Left kidney (tissue), 2 donors: Measurements from ENCODE around the gene DCUN1D1. TPM values are rescaled to one million over a fixed set of nuclear protein-coding genes. Genes with fewer than 3 reads are reported as not detected.

Source experiments
- DNase-seq: peaks from one replicate; pipeline ENCODE4 v3.0.0-alpha.2; 2013
- polyA plus RNA-seq: library from polyadenylated mRNA; unstranded; fragments of 120-200 nt; gene quantifications from one replicate; pipeline ENCODE4 v1.2.1, GENCODE V29; 2013; ENCODE audit not compliant: insufficient read length

DCUN1D1 gene
- polyA plus RNA-seq, 1 donor, result 62.2 TPM

DNA sequence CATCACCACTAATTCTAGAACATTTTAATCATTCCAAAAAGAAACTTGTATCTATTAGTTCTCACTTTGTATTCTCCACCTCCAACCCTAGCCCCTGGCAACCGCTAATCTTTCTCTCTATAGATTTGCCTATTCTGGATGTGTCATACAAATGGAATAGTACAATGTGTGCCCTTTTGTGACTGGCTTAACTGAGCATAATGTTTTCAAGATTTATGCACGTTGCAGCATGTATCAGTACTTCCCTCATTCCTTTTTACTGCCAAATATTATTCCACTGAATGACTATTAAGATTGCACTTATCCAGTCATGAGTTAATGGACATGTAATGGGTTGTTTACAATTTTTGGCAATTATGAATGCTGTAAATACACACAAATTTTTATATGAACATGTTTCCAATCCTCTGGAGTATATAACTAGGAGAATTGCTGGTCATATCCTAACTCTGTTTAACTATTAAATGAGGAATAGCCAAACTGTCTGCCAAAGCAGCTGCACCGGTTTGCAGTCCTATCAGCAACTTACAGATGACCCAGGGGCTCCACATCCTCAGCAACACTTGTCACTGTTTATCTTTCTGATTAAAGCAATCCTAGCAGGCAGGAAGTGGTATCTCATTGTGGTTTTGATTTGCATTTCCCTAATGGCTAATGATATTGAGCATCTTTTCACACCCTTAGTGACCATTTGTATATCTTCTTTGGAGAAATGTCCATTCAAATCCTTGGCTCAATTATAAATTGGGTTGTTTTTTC is 42.9 kb downstream of the DCUN1D1 start:
- DNase-seq, result no peak

DNA sequence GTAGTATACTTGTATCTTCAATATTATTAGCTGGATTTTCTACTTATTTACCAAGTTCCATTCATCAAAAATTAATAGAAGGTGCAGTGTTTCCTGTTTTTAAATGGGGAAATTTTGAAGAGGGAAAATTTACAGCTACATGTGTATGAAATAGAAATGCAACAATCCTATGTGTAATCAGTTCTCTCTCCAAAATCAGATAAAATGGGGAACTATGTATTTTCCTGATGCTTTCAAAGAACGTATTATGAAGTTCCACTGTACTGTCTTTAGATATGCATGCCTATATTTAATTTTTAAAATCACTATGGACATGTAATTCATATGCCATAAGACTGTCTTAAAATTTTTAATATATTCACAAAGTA is 43.4 kb downstream of the DCUN1D1 start:
- no peak for DNase-seq

DNA sequence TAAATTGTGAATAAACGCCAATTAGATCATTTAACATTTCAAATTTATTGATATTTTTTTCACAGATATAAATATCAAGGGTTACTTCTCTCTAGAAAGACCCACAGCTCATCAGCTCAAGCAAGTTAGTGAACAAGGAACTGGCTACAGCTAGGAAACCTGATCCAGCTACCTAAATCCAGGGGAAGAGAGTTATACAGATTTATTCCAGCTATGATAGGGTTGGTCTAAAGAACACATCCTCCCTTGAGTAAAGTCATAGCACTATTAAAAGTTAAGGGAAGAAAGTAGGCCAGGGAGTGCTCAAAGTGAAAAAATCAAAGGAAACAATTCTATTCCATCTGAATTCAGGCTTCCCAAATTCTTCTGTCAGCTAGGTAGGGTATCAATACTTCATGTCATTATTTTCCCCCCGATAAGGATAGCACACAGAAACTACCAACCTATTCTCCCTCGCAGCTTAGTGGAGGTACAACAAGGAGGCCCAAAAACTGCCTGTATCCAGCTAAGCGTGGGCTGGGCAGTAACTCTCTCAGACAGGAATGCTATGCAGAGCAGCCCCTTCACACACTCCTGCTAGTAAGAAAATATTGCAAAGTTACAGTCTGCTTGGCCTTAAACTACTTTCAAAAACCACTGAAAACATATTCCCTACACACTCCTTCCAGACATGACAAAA is 44.0 kb downstream of the DCUN1D1 start:
- peak; percentile 17 for DNase-seq

DNA sequence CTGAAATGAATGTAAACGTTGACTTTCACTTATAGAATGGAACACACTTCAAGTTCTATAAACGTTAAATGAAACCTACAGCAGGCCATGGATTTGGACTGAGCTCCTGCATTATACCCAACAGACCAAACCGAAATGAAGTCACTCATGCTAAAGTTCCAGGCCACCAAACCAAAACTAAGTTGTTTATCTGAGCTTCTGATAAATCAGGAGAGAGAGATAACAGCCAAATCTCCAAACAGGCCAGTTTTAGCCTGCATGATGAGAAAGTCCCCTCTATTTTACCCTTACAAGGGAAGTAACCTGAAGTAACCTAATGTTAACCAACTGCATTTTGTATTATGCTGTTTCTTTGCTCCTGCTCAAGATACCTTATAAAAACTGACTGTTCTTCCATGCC is 44.5 kb downstream of the DCUN1D1 start:
- DNase-seq, result no peak

DNA sequence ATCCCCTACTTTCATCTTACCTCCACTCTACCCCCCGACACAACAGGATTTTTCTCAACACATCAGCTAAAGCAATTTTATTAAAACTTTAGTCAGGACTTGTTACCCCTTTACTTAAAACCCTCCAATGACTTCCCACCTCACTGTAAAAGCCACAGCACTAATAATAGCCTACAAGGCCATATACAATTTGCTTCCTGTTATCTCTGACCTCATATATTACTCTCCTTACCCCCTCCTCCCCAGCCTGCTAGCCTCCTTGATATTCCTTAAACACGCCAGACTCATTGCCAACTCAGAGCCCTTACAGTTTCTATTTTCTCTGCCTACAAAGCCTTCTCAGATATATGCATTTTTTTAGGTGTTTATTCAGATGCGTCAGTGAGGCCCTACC is 54.4 kb downstream of the DCUN1D1 start:
- DNase-seq, result no peak

DNA sequence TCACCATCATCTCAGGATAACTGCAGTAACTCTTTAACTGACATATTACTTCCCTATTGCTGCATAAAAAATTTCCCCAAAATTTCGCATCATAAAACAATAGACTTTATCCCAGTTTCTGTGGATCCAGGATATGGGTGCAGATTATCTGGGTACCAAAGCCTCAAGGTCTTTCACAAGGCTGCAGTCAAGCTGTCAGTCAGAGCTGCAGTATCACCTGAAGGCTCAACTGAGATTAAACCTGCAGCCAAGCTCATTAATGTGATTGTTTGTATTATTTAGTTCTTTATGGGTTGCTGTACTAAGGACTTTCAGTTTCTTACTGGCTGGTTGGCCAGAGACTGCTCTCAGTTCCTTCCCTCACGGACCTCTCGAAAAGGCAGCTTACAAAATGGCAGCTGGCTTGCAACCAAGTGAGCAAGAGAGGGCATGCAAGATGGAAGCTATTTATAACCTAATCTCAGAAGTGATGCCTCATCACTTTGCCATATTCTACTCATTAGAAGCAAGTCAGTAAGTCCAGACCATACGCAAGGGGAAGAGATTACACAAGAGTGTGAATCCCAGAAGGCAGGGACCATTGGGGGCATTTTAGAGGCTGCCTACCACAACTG is 54.9 kb downstream of the DCUN1D1 start:
- DNase-seq, result no peak

DNA sequence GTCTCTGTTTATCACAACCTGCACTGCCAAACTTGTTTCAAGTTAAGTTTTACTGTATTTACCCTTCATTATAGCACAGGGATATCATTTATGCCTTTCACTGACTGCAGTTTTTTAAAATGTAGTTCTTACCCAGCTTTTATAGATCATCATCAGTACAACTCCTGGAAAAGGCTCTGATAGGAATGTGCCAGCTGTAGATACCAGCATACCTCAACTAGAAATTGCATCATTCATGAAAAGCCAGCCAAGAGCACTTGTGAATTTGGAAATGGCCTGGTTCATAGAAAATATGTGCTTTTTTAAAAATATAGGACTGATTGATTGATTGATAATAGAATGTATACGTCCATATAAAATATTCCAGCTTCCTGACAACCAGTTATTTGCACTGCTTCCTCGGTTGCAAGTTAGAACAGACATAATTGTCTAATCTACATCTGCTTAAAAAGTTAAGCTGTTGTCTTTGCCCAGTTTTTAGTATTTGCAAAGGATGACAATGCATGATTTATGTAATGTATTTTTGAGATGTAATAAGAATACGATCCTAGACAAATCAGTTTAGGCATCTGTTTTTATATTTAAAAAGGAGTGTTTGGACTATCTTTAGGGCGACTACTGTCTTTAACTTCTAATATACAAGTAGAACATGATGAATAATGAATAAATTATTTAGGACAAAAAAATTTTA is 58.5 kb downstream of the DCUN1D1 start:
- no peak for DNase-seq

DNA sequence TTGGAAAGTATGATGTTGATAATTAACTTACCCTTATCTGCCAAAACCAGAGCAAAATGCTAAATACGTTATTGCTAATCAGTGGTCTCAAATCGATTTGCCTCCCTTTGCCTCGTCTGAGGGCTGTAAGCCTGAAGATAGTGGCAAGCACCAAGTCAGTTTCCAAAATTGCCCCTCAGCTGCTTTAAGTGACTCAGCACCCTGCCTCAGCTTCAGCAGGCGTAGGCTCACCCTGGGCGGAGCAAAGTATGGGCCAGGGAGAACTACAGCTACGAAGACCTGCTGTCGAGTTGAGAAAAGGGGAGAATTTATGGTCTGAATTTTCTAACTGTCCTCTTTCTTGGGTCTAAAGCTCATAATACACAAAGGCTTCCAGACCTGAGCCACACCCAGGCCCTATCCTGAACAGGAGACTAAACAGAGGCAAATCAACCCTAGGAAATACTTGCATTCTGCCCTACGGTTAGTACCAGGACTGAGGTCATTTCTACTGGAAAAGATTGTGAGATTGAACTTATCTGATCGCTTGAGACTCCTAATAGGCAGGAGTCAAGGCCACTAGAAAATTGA is 59.7 kb downstream of the DCUN1D1 start:
- DNase-seq, result no peak

DNA sequence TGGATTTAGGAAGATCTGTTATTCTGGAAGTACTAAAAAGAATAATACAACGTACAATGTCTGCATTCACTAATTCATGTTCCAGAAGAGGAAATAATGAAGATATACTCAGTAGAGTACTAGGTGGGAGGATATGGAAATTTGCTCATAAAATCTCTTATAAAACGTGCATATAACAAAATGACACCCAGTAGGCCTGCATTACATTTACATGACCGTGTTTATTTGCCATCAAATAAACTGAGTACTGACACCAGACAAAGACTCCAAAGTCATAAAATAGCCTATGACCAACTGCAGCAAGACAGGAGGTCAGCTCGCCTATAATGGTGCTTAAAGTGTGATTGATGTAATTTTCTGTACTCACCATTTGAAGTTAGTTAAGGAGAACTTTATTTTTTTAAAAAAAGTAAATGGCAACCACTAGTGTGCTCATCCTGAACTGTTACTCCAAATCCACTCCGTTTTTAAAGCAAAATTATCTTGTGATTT is 60.4 kb downstream of the DCUN1D1 start:
- no peak for DNase-seq

DNA sequence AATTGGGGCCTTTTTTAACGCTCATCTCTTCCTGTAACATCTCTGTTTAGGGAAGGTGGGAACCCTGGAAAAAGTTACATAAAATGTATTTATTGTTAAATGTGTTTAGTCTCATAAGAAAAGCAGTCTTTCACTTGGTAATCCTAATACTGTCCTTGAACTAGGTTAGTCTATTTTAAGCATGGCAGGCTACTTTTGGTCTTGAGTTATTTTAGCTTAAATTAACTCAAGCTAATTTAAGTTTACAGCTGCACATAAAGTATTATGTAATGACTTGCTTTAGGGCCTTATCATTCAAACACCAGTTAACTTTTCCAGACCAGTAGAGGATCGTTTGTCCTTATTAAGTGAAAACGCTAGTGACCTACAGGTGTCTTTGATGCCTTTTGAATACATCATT is 63.2 kb downstream of the DCUN1D1 start:
- no peak for DNase-seq

DNA sequence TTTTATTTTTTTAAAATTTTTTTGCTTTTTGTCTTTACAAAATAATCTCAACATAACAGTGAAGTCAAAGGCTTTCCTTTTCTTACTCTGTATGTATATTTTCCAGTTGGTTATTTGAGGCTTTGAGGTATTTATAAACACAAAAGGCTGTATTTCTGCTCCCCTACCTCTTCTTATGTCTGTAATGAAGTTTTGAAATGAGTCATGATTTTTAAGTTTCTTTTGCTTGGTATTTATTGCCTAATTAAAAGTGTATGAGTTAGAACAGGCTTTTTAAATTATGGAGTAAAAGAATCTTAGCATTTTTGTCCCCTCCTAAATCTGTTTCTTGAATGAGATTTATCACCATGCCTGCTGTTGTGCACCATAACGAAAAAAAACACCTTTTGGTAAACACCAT is 66.0 kb downstream of the DCUN1D1 start:
- no peak for DNase-seq

DNA sequence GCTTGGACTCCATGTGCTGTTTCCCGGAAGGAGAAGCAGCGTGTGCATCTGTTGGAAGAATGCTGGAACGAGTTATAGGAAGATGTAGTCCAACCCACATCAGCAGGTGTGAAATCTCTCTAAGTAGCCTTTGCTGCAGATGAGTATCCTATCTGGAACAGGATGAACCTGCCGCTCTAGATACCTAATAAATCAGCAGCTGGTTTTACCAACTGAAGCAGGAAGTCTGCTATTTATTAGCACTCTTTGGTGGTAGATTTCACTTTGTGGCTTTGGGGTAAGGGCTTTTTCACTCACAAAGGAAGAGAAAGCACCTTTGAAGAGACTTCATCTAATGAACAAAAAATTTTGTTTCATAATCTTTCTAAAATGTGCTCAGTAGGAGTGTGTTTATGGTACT is 66.4 kb downstream of the DCUN1D1 start:
- no peak for DNase-seq

DNA sequence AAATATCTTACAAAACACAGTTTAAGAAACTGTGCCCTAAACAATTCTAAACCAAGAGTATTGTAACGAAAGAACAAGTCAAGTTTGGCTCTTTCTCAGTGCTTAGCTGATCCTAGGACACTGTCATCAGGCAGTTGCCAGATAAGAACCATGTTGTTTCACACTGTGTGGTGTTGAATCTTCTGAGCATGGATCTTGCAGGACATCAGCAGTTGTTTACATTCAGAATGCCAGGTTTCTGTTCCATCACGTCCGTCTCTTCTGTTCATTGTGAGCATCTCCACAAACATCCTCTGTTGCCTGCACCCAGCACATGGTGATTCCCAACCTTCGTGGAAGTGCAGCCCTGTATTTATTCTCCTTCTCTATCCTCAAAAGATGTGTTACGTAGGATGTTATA is 67.9 kb downstream of the DCUN1D1 start:
- no peak for DNase-seq

DNA sequence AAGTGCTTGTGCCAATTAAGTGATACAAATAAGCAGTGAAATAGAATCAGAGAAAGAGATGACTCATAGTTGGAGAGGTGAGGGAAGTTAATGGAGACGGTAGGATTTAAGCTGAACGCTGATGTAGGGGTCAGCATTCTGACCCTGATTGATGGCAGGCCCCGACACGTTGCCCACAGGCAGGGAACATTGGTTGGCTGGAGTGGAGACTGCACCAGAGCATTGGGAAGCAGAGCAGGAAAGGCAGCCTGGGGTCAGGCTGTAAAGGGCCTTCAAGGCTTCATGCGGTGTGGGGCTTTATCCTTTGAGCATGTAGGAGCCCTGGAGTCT is 68.6 kb downstream of the DCUN1D1 start:
- DNase-seq, result no peak

DNA sequence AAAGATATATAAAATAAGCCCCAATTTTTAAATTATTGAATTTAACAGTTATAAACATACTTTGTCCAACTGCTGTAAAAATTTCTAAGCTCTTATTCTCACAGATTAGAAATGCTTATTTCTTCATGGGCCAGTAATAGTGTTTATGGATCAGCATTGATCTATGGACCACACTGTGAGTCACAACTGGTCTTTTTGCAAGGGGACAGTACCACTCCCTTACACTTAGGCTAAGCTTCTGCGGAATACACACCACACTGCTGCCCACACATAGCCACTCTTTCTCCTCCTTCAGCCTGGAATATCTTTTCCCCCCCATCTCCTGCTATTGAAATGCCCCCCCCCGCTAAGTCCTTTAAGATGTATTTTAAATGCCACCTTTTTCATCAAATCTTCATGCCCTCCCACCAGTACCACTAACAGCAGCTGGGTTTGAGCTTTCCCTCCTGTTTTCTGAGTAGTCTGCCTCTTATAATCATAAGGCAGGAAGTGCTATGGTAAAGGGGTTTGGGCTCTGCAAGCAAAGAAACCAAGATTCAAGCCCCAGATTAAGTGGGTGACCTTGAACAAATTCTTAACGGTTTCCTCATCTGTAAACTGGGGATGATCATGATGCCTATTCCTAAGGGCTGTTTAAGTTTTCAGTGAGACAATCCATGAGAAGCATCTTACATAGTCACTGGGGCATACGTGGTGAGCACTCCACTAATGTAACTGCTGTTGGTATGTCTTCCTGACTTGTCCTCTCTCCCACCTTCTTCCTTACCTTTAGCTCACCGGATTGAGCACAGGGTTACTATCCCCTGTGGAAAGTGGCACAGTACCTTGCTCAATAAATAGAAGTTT is 69.2 kb downstream of the DCUN1D1 start:
- no peak for DNase-seq

DNA sequence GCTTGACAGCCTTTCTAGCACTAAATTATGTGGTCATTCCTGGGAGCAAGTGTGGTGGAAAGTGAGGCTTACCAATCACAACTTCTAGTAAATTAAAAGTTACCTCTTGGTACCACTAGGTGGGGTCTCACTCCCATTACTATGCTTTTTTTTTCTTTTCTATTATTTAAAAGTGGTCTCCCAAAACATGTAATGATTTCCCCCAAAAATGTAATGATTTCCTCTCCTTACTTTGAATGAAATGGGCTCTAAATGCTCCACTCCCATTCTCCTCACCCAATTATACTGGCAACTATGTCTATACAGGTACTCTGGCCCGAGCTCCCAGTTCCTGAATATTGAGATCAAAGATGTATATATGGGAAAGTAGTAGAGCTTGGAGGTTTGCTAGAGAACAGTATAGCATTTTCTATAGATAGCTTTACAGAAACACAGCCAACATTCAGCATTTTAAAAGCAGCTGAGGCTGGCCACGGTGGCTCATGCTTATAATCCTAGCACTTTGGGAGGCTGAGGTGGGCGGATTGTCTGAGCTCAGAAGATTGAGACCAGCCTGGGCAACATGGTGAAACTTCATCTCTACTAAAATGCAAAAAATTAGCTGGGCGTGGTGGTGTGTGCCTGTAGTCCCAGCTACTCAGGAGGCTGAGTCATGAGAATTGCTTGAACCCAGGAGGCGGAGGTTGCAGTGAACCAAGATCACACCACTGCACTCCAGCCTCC is 70.9 kb downstream of the DCUN1D1 start:
- DNase-seq, result peak; percentile 14

DNA sequence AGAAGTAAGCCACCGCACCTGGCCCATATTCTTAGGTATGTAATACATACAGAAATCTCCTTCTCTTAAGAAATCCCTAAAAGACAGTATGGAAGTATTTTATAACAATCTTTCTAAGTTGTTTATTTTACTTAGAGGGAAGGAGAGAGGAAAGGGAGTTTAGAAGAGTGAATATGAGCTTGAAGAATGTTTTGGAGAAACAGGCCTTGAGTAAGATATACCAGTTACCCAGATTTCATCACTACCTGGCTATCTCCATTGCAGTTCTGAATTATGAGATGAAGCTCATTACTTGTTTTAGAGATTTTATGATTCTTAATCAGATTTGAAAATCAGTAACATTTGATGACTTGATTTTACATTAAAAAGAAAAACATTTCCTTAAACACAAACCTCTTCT is 71.9 kb downstream of the DCUN1D1 start:
- DNase-seq, result no peak

DNA sequence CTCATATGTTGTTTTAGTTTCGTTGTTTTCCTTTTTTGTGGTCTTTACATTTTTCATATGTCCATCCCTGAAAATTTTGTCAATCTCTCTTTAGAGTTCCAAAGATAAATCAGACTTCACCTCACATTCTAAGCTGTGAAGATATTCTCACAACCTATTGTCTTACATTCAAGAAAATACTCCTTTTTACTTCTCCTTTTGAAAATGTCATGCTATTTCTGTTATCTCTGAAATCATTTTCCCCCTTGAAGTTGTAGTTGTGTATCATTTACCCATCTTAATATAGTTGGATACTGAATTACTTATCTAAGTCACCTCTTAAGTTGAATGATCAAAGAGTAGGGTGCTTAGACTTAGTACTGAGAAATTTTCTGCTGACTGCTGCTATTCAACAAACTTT is 74.3 kb downstream of the DCUN1D1 start:
- no peak for DNase-seq

DNA sequence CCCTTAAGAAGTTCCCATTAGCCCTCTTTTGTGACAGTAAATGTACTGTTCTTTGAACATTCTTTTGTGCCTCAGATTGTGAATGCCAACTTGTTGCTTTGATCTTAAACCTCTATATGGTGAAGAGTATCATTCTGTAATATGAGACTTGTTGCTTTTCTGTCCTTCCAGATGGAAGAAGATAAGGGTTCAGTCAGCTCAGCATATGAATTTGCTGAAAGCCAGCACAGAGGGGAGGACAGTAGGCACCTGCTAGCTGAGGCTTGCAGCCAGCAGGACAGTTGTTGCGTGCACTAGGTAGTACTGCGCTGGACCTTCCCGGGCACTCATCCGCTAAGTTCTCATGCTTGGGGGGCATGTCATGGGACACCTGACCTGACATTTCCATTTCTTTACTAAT is 74.7 kb downstream of the DCUN1D1 start:
- DNase-seq, result no peak

DNA sequence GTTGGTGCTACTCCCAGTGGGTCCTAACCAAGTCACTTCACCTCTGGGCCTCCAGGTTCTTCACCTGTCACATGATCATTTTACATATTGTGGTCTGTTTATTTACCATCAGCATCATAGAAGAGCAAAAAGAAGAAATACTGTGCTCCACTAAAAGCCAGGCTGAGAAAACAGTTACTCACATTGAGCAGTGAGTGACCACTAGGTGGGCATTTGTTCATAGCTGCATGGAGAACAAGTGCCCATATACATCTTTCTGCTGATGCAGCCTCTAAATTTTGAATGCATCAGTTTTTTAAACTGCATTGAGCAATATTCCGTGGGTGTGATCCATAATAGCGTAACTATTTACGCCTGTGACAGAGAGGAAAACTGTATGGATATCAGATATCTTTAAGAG is 76.2 kb downstream of the DCUN1D1 start:
- DNase-seq, result no peak

DNA sequence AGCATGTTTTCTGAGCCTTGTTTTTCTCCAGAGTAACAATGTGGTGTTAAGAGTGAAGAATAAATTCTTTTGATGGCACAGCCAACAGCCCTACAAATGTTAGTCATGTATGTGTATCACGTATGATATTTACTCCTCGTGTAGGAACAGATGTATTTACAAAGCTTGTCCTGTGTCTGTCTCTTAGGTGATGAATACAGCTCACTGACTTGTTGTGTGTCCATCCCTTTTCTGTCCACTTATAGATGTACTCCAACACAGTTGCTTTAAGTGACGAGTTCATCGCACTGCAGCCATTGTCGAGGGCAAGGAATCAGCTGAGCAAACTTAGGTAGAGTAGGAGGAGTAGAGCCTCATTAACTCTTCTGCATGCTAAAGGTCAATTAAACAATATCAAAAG is 78.1 kb downstream of the DCUN1D1 start:
- no peak for DNase-seq
